ENCODE measurements around the gene CCDC117. TPM values are rescaled to one million over a fixed set of nuclear protein-coding genes. Genes with fewer than 3 reads are reported as not detected.
"Not testable (repeated sequence)": the region's sequence is repeated elsewhere in the genome, so short reads cannot be mapped to it uniquely, and the experiment has no call there.

The CCDC117 gene
- total and polyA plus RNA-seq, 4 donors, result 8.1 to 24.0 (median 16.2) TPM

GRCh38 chr22:28736301-28737155, 36.0 kb upstream of the CCDC117 start:
- Histone ChIP-seq H3K9me3 (ENCODE audit: control insufficient read depth in 4 of 4, low read length in 3 of 4) (no peaks in the 10 kb centered on the region), H3K36me3 (ENCODE audit: control insufficient read depth in 4 of 4, insufficient read depth in 3 of 4, low read depth in 1 of 4, low read length in 3 of 4) (no peaks in the 10 kb centered on the region), H3K27me3 (ENCODE audit: control insufficient read depth in 4 of 4, insufficient read depth in 4 of 4, low read length in 3 of 4) (no peaks in the 10 kb centered on the region), H3K9ac (ENCODE audit: low read depth in 1 of 2, low read length in 2 of 2) (no peak overlapping the region), H3K4me1 (ENCODE audit: control insufficient read depth in 4 of 4, insufficient read depth in 4 of 4, low read length in 3 of 4) (peaks cover 0 to 5% (median 5%) of the 10 kb centered on the region in 4 donors), H3K4me3 (ENCODE audit: low read depth in 1 of 3, low read length in 3 of 3) (no peak overlapping the region), H3K27ac (ENCODE audit: low read depth in 1 of 2, low read length in 2 of 2) (no peak overlapping the region)
- no peak for DNase-seq (ENCODE audit: low spot score)
- TF ChIP-seq EGR1 (IDR thresholded peaks at IDR 0.05; ENCODE audit: low read depth in 2 of 2), result no peak
- 82% methylated on average over 7 of the region's 7 CpGs for WGBS

GRCh38 chr22:28737701-28738100, 34.8 kb upstream of the CCDC117 start:
- Histone ChIP-seq H3K36me3 (ENCODE audit: control insufficient read depth in 4 of 4, insufficient read depth in 3 of 4, low read depth in 1 of 4, low read length in 3 of 4) (no peaks in the 10 kb centered on the region), H3K4me3 (ENCODE audit: low read depth in 1 of 3, low read length in 3 of 3) (no peak overlapping the region), H3K9ac (ENCODE audit: low read depth in 1 of 2, low read length in 2 of 2) (no peak overlapping the region), H3K4me1 (ENCODE audit: control insufficient read depth in 4 of 4, insufficient read depth in 4 of 4, low read length in 3 of 4) (peaks cover 0 to 9% (median 7%) of the 10 kb centered on the region in 4 donors), H3K9me3 (ENCODE audit: control insufficient read depth in 4 of 4, low read length in 3 of 4) (no peaks in the 10 kb centered on the region), H3K27me3 (ENCODE audit: control insufficient read depth in 4 of 4, insufficient read depth in 4 of 4, low read length in 3 of 4) (no peaks in the 10 kb centered on the region), H3K27ac (ENCODE audit: low read depth in 1 of 2, low read length in 2 of 2) (no peak overlapping the region)
- DNase-seq (ENCODE audit: low spot score), result no peak
- TF ChIP-seq RAD21 (IDR thresholded peaks at IDR 0.05), result no peak
- no peak for TF ChIP-seq EGR1 (IDR thresholded peaks at IDR 0.05; ENCODE audit: low read depth in 2 of 2)
- TF ChIP-seq TAF1 (conservative IDR thresholded peaks at IDR 0.05), result no peak
- no peak for TF ChIP-seq JUND (IDR thresholded peaks at IDR 0.05)
- 81% methylated on average over 3 of the region's 3 CpGs for WGBS

DNA sequence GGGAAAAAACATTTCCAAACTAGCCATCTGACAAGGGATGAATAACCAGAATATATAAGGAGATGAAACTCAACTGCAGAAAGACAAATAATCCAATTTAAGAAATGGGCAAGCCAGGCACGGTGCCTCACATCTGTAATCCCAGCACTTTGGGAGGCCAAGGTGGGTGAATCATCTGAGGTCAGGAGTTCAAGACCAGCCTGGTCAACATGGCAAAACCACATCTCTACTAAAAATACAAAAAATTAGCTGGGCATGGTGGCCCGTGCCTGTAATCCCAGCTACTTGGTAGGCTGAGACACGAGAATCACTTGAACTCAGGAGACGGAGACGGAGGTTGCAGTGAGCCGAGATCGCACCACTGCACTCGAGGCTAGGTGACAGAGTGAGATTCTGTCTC, 33.6 kb upstream of the CCDC117 start:
- not testable (repeated sequence) for H3K36me3 ChIP-seq (ENCODE audit: control insufficient read depth in 4 of 4, insufficient read depth in 3 of 4, low read depth in 1 of 4, low read length in 3 of 4); DNase-seq (ENCODE audit: low spot score); H3K9me3 ChIP-seq (ENCODE audit: control insufficient read depth in 4 of 4, low read length in 3 of 4); H3K9ac ChIP-seq (ENCODE audit: low read depth in 1 of 2, low read length in 2 of 2); H3K27me3 ChIP-seq (ENCODE audit: control insufficient read depth in 4 of 4, insufficient read depth in 4 of 4, low read length in 3 of 4); H3K27ac ChIP-seq (ENCODE audit: low read depth in 1 of 2, low read length in 2 of 2); H3K4me3 ChIP-seq (ENCODE audit: low read depth in 1 of 3, low read length in 3 of 3)
- peaks cover 0 to 16% (median 9%) of the 10 kb centered on the region in 4 donors for H3K4me1 ChIP-seq (ENCODE audit: control insufficient read depth in 4 of 4, insufficient read depth in 4 of 4, low read length in 3 of 4)
- WGBS, result 96% methylated on average over 8 of the region's 8 CpGs

- Histone ChIP-seq H3K9me3 (ENCODE audit: control insufficient read depth in 4 of 4, low read length in 3 of 4) (no peaks in the 10 kb centered on the region), H3K9ac (ENCODE audit: low read depth in 1 of 2, low read length in 2 of 2) (peak overlapping the region in 1 of 2 donors; percentile 80), H3K4me3 (ENCODE audit: low read depth in 1 of 3, low read length in 3 of 3) (peak overlapping the region; percentile 60 to 94 (median 80)), H3K27ac (ENCODE audit: low read depth in 1 of 2, low read length in 2 of 2) (peak overlapping the region; percentile 48 to 97), H3K4me1 (ENCODE audit: control insufficient read depth in 4 of 4, insufficient read depth in 4 of 4, low read length in 3 of 4) (peaks cover 0 to 16% (median 9%) of the 10 kb centered on the region in 4 donors), H3K36me3 (ENCODE audit: control insufficient read depth in 4 of 4, insufficient read depth in 3 of 4, low read depth in 1 of 4, low read length in 3 of 4) (peaks cover 0 to 16% (median 9%) of the 10 kb centered on the region in 4 donors), H3K27me3 (ENCODE audit: control insufficient read depth in 4 of 4, insufficient read depth in 4 of 4, low read length in 3 of 4) (no peaks in the 10 kb centered on the region)
- TF ChIP-seq HNF4G (IDR thresholded peaks at IDR 0.05) (no peak), YY1 (IDR thresholded peaks at IDR 0.05) (no peak), JUND (IDR thresholded peaks at IDR 0.05) (peak in 1 of 2 donors; percentile 84)
- 11% methylated on average over 18 of the region's 18 CpGs for WGBS
- no peak for DNase-seq (ENCODE audit: low spot score)
These were observed 31.2 kb upstream of the CCDC117 start for GRCh38 chr22:28741200-28741784.

Measured in liver (tissue), 9 donors.